Small intestine (tissue), 7 donors: ENCODE results near the gene ARPC5. TPM values are rescaled to one million over a fixed set of nuclear protein-coding genes. Genes with fewer than 3 reads are reported as not detected.
A peak's percentile ranks its signal among the peaks of the same experiment; 100 is the strongest.
"Not testable (repeated sequence)": the region's sequence is repeated elsewhere in the genome, so short reads cannot be mapped to it uniquely, and the experiment has no call there.

ENCODE experiments used
- DNase-seq, 2 donors: peaks; one replicate each; pipeline versions ENCODE4 v3.0.0 to v3.0.0-alpha.2; 2013
- FAIRE-seq: peaks from 2 replicates; lab custom pipeline; 2012; peaks lifted over from hg19 to GRCh38; lab: Jason Lieb, UNC
- H3K27ac ChIP-seq, 3 donors: one replicate each; pipeline ENCODE4 v1.5.1; 2013; ENCODE audit warnings: low read length in 2 of 3, mild to moderate bottlenecking in 2 of 3, control low read depth in 1 of 3, inconsistent platforms in 1 of 3, low read depth in 1 of 3, moderate library complexity in 1 of 3
- H3K27me3 ChIP-seq, 3 donors: one replicate each; pipeline ENCODE4 v1.6.1; 2013; ENCODE audit warnings: low read length in 3 of 3, inconsistent platforms in 1 of 3; ENCODE audit not compliant: control insufficient read depth in 3 of 3, insufficient read depth in 3 of 3
- H3K36me3 ChIP-seq, 3 donors: one replicate each; pipeline ENCODE4 v1.6.1; 2013; ENCODE audit warnings: low read length in 3 of 3, inconsistent platforms in 1 of 3, low read depth in 1 of 3, mild to moderate bottlenecking in 1 of 3, moderate library complexity in 1 of 3; ENCODE audit not compliant: control insufficient read depth in 3 of 3, insufficient read depth in 2 of 3
- H3K4me1 ChIP-seq, 3 donors: one replicate each; pipeline ENCODE4 v1.6.1; 2013; ENCODE audit warnings: low read length in 2 of 3, inconsistent platforms in 1 of 3, low read depth in 1 of 3, mild to moderate bottlenecking in 1 of 3, moderate library complexity in 1 of 3; ENCODE audit not compliant: control insufficient read depth in 3 of 3, insufficient read depth in 2 of 3
- H3K4me3 ChIP-seq, 3 donors: one replicate each; pipeline ENCODE4 v1.5.1; 2013; ENCODE audit warnings: low read length in 3 of 3, control low read depth in 1 of 3, inconsistent platforms in 1 of 3, low read depth in 1 of 3, mild to moderate bottlenecking in 1 of 3, moderate library complexity in 1 of 3
- H3K9me3 ChIP-seq, 2 donors: one replicate each; pipeline ENCODE4 v1.6.1; 2013; ENCODE audit warnings: low read depth in 1 of 2, low read length in 1 of 2; ENCODE audit not compliant: control insufficient read depth in 2 of 2, insufficient read depth in 1 of 2
- WGBS, 3 donors: extraction: QIAGEN DNeasy Blood & Tissue Kit; methylation state at CpG; one replicate each; pipeline ENCODE4 v1.1.7; 2013; 5-methylcytosine and 5-hydroxymethylcytosine counted together
- polyA plus RNA-seq, 4 donors: library from polyadenylated mRNA; stranded (reverse) in 3 of 4; unstranded in 1 of 4; fragments of 200-250 nt in 3 of 4; fragments of 120-200 nt in 1 of 4; gene quantifications; one replicate each; pipeline versions ENCODE4 v1.2.1 to v1.2.3, GENCODE V29; 2013
- donor health status: healthy with polysubstance abuse.
- donor health status: control.
- donor health status: control.
- donor health status: Bipolar disorder and iron deficiency.
- donor health status: healthy.

ARPC5 gene
- polyA plus RNA-seq, 4 donors: 125 to 160 (median 133) TPM

DNA sequence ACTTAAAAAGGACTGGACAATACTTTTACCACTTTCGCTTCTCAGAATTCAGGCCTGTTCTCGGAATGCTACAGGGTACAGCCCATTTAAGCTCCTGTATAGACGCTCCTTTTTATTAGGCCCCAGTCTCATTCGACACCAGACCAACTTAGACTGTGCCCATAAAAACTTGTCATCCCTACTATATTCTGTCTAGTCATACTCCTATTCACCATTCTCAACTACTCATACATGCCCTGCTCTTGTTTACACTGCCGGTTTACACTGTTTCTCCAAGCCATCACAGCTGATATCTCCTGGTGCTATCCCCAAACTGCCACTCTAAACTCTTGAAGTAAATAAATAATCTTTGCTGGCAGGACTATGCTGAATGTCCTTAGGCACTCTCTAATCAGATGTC is 17.4 kb downstream of the ARPC5 start:
- H3K27me3 ChIP-seq, H3K4me1 ChIP-seq, DNase-seq, H3K9me3 ChIP-seq, H3K36me3 ChIP-seq, H3K27ac ChIP-seq, FAIRE-seq, H3K4me3 ChIP-seq: not testable (repeated sequence)
- WGBS, 3 donors: 86 to 88% (median 86%) methylated on average over 3 to 5 of the region's 5 CpGs

DNA sequence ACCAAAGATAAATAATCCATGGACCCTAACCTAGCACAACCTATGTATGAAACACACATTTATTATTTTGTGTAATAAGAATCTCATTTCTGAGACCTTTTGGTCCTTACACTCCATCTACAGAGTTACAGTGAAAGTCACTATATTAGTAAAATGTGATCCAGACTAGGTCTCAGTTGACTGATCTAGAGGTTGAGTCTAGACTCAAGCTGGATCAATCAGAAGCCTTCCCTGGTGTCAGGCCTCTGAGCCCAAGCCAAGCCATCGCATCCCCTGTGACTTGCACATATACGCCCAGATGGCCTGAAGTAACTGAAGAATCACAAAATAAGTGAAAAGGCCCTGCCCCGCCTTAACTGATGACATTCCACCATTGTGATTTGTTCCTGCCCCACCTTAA is 22.6 kb downstream of the ARPC5 start:
- FAIRE-seq, H3K27me3 ChIP-seq, H3K36me3 ChIP-seq, H3K9me3 ChIP-seq, H3K27ac ChIP-seq, H3K4me1 ChIP-seq, DNase-seq, H3K4me3 ChIP-seq: not testable (repeated sequence)
- WGBS, 3 donors: 79 to 94% (median 87%) methylated on average over 2 to 3 of the region's 3 CpGs

DNA sequence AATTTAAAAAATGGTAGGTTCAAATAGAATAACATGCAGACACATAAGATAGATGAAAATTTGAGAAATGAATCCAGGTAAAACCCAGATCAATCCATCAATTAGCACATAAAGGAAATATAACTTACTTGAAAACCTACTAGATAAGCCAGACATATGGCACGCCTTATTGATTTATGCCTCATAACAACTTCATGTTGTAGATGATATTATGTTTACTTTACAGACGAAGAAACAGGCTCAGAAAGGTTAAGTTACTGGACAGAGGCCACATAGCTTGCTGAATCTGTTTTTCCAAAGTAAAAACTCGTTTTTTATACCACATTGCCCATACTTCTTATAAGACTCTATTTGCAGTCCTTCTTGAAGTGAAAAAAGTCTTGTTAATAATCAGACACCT is 23.2 kb downstream of the ARPC5 start:
- Histone ChIP-seq H3K27ac (no peak overlapping the region), H3K9me3 (no peaks in the 10 kb centered on the region), H3K36me3 (no peaks in the 10 kb centered on the region), H3K27me3 (no peaks in the 10 kb centered on the region), H3K4me3 (no peak overlapping the region), H3K4me1 (peaks cover 0 to 8% (median 3%) of the 10 kb centered on the region in 3 donors)
- DNase-seq (no peak), FAIRE-seq (no peak)
- WGBS, 3 donors: 34 to 64% (median 49%) methylated on average over 3 of the region's 3 CpGs

DNA sequence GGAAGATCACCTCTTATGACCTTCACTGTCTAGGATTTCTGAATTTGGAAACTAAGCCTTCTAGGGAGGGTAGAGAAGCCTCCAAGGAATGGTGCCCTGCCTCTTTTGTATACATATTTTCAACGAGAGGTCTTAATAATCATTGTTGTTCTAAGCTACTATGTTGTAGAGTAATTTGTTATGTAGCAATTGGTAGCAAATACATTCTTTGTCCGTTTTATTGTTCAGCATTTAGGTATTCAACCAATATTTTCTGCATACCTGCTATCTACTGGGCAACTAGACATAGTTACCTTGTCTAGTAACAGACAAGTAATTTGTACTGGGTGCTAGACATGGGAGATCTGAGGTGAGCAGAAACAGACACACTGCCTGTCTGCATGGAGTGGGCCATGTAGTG is 24.6 kb downstream of the ARPC5 start:
- FAIRE-seq: no peak
- H3K27ac ChIP-seq: no peak overlapping the region

DNA sequence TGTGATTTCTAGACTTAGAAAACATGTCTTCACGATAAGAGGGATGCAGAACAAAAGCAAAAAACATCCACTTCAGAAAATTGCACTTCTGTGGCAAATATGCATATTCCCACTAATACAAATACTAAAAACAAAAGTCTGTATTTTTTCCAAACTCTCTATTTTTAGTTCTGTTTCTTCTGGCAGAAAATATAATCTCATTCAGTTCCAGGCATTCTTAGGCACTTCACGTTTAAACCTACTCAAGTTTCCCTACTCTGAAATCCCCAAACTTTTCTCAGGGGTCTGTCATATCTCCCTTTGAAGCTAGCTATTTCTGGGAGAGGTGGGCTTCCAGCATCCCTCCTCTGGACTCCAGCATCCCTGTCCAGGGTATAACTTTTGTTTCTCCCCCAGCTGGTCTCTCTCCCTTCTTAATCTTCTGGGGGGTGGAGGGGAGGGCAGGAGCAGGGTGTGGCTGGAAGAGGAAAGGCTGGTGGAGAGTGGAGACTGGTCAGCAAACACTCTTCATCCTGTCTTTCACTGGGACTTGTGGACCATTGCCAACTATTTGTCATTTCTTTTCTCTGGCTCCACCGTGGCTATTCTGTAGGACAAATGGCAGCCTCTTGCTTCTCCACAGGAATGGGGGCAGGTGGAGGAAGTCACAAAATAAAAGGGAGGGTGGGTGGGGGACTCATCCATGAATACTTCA is 25.7 kb downstream of the ARPC5 start:
- H3K27me3 ChIP-seq: no peaks in the 10 kb centered on the region
- DNase-seq (no peak), FAIRE-seq (no peak)
- WGBS, 3 donors: 36 to 56% (median 40%) methylated on average over 3 of the region's 3 CpGs
- no peak overlapping the region for H3K27ac ChIP-seq
- H3K9me3 ChIP-seq: no peaks in the 10 kb centered on the region
- H3K4me1 ChIP-seq: peaks cover 0 to 8% (median 3%) of the 10 kb centered on the region in 3 donors
- H3K4me3 ChIP-seq: peak overlapping the region in 1 of 3 donors; percentile 1
- H3K36me3 ChIP-seq: no peaks in the 10 kb centered on the region

More for the DNA sequence above, 24.6 kb downstream of the ARPC5 start:
- Histone ChIP-seq H3K4me3 (no peak overlapping the region), H3K36me3 (no peaks in the 10 kb centered on the region), H3K4me1 (peaks cover 0 to 8% (median 3%) of the 10 kb centered on the region in 3 donors), H3K9me3 (no peaks in the 10 kb centered on the region), H3K27me3 (no peaks in the 10 kb centered on the region)
- WGBS, 3 donors: 33 to 38% (median 35%) methylated on average over 2 of the region's 2 CpGs
- no peak for DNase-seq

DNA sequence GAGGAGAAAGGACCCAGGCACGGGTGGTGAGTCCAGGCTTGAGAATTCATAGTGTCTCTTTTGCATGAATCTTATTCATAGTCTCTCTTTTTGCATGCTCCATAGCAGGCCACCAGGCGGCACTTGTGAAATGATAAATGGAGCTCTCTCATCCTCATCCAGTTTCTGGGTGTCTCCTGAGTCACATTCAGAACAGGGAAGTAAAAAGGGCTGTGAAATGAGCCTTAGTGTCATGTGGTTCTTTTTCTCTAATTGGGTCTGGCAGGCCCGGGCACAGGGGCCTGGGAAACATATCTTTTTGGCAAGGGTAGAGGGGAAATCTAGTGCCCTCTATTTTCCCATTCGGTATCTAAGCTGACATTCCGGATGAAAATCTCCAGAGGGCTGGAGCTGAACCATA is 26.3 kb downstream of the ARPC5 start:
- no peak for FAIRE-seq
- no peak overlapping the region for H3K4me3 ChIP-seq
- peaks cover 0 to 8% (median 3%) of the 10 kb centered on the region in 3 donors for H3K4me1 ChIP-seq
- no peak overlapping the region for H3K27ac ChIP-seq
- no peaks in the 10 kb centered on the region for H3K9me3 ChIP-seq
- WGBS, 3 donors: 58 to 64% (median 60%) methylated on average over 5 of the region's 5 CpGs
- H3K27me3 ChIP-seq: no peaks in the 10 kb centered on the region
- no peaks in the 10 kb centered on the region for H3K36me3 ChIP-seq
- peak in 1 of 2 donors; percentile 26 for DNase-seq

DNA sequence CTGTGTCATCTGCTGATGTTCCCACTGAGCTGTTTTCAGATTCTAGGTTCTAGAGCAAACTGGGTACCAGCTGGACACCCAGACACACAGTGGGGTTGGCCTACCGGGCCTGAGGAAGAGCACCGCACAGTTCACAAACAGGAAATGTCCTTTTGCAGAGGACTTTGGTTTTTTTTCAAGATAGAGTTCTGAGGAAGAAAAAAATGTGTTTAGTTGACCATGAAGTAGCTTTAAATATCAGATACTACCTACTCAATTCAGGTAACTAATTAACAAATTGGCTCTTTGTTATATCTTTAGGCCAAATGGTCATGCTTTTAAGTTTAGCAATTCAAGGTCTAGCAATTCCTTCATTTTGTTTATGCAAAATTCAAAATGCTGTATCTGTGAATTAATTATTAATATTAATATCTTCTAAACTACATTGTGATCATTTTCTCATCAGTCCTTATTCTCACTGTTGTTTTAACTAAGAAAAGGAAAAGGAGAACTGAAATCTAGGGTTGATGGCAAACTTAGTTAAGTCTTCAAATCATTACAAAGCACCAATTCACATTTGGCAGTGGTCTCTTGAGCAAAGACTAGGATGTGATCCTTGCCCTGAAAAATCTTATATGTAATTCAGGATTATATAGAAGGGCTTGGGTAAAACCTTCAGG is 28.1 kb downstream of the ARPC5 start:
- Histone ChIP-seq H3K36me3 (no peaks in the 10 kb centered on the region), H3K27ac (no peak overlapping the region), H3K4me1 (peaks cover 0 to 20% (median 3%) of the 10 kb centered on the region in 3 donors), H3K9me3 (no peaks in the 10 kb centered on the region), H3K27me3 (no peaks in the 10 kb centered on the region), H3K4me3 (no peak overlapping the region)
- WGBS, 3 donors: 35 to 53% (median 43%) methylated on average over 2 of the region's 2 CpGs
- FAIRE-seq (no peak), DNase-seq (no peak)

DNA sequence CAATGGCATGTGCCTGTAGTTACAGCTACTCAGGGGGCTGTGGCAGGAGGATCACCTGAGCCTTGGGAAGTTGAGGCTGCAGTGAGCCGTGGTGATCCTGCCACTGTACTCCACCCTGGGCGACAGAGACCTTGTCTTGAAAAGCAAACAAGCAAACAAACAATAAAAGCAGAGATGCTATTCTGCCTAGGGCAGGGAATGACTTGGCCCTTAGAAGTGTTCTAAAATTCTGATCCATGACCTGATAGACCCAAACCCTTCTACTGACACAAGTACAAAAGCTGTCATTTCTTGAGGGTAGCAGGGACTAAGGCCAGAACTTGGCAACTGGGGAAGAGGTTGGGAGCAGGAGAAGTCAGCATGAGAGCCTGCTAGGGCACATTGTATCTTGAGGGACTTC is 29.7 kb downstream of the ARPC5 start:
- no peak overlapping the region for H3K4me3 ChIP-seq
- FAIRE-seq (no peak), DNase-seq (no peak)
- WGBS, 3 donors: 85 to 95% (median 91%) methylated on average over 2 of the region's 2 CpGs
- no peak overlapping the region for H3K27ac ChIP-seq
- no peaks in the 10 kb centered on the region for H3K36me3 ChIP-seq
- no peaks in the 10 kb centered on the region for H3K27me3 ChIP-seq
- H3K4me1 ChIP-seq: peaks cover 0 to 28% (median 3%) of the 10 kb centered on the region in 3 donors
- H3K9me3 ChIP-seq: no peaks in the 10 kb centered on the region
